Stomach smooth muscle (tissue), 2 donors: ENCODE data around the gene OR2T8.
"Not testable (repeated sequence)": the region's sequence is repeated elsewhere in the genome, so short reads cannot be mapped to it uniquely, and the experiment has no call there.

Experiments used
- H3K27ac ChIP-seq: one replicate; pipeline ENCODE4 v1.7.0; 2013; ENCODE audit warnings: mild to moderate bottlenecking, low read length, inconsistent platforms
- H3K27me3 ChIP-seq, 2 donors: one replicate each; pipeline ENCODE4 v1.7.0; 2013; ENCODE audit warnings: low read length in 2 of 2; ENCODE audit not compliant: insufficient read depth in 2 of 2, control insufficient read depth in 1 of 2
- H3K36me3 ChIP-seq, 2 donors: one replicate each; pipeline ENCODE4 v1.7.0; 2013; ENCODE audit warnings: low read length in 2 of 2; ENCODE audit not compliant: control insufficient read depth in 2 of 2, insufficient read depth in 2 of 2
- H3K4me1 ChIP-seq: one replicate; pipeline ENCODE4 v1.7.0; 2013; ENCODE audit warnings: low read length; ENCODE audit not compliant: control insufficient read depth, insufficient read depth
- H3K4me3 ChIP-seq, 2 donors: one replicate each; pipeline ENCODE4 v1.7.0; 2013; ENCODE audit warnings: low read length in 2 of 2
- H3K9ac ChIP-seq, 2 donors: one replicate each; pipeline ENCODE4 v1.7.0; 2013; ENCODE audit warnings: low read length in 2 of 2, mild to moderate bottlenecking in 1 of 2
- H3K9me3 ChIP-seq, 2 donors: one replicate each; pipeline ENCODE4 v1.7.0; 2013; ENCODE audit warnings: low read length in 2 of 2; ENCODE audit not compliant: control insufficient read depth in 2 of 2
- donor health status: healthy.
- donor health status: Pancreatic carcinoma.

OR2T8 gene

DNA sequence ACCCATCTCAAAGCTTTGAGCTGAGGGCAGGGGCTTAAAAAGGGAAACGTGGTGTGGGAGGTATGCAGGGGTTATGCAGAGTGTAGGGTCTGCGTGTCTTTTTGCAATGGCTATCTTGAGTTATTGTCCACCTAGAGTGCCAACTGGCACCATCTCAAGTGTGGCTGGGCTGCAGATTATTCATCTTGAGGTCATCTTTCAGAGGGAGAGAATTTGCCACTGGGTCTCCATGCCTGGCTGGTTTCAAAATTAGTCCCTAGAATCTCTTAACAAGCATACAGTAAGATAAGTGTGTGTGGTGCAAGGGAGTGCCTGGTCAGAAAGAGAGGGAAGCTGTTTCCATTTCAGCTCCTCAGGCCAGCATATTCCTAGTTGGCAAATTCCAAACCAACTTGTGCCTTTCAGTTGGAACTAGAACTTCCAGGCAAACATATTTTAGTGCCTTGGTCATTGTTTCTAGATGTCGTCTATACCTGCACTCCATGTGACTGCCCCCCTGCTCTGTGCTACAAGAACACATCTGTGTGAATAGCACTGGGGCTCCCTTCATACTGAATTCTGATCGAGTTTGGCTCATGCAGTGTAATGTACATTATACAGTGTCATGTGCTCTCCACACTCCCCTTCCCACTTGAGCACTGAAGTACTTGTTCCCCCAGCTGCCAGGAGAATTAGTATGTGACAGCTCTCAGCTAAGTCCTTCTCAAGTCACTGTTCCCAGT, 5.0 kb upstream of the OR2T8 start:
- H3K36me3 ChIP-seq = no peaks in the 10 kb centered on the region
- no peak overlapping the region for H3K4me3 ChIP-seq
- H3K9me3 ChIP-seq = no peaks in the 10 kb centered on the region
- H3K9ac ChIP-seq = no peak overlapping the region
- H3K27ac ChIP-seq = no peak overlapping the region
- H3K27me3 ChIP-seq = peaks cover 0 to 3% of the 10 kb centered on the region in 2 donors
- H3K4me1 ChIP-seq = no peaks in the 10 kb centered on the region

DNA sequence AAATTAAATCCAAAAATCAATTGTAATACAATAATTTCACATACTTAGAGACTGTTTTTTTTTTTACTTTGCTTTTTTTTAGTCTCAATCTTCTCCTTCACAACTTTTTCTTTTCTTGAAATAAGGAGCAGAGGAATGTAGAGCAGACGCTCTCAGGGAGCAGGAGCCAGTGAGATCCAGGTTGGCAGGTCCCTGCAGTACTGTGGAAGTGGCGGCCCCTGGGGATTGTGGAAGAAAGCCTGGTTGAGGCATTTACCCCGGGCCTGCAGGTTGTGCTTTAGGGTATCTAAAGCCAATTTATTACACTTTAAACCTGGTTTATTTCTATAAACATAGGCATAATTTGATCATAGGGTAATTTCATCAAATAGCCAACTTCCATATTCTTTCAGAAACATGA, 3.9 kb downstream of the OR2T8 start:
- Histone ChIP-seq H3K27me3 (no peaks in the 10 kb centered on the region), H3K27ac (no peak overlapping the region), H3K9ac (no peak overlapping the region), H3K4me1 (no peaks in the 10 kb centered on the region), H3K36me3 (no peaks in the 10 kb centered on the region), H3K4me3 (no peak overlapping the region), H3K9me3 (no peaks in the 10 kb centered on the region)

DNA sequence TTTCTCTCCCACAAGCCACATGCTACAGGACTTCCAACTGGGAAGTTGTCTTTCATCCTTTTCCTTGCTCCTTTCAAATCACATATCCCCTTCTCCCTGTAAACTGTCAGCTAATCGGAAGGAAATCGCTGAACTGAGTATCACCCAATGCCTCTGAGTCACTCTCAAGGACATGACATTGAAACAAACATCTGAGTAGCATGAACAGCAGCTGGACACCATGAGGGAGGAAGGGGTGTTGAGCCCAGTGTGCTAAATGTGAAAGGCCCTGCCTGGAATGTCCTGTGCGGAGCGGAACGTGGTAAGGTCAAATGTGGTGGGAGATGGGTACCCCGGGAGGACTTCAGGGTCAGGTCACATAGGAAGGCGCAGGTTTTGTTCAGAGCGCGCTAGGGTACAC, 4.8 kb downstream of the OR2T8 start, which contains the start of gene OR2AJ1:
Gene OR2AJ1 (plus strand): TSS at position 22 of the 400 bp plus-strand sequence. CDS start 8,880 bp downstream, outside the sequence.
- H3K9me3 ChIP-seq = no peaks in the 10 kb centered on the region
- no peak within 1 kb of the TSS for H3K4me3 ChIP-seq
- H3K4me1 ChIP-seq = no peaks in the 10 kb centered on the region
- H3K27ac ChIP-seq = no peak within 1 kb of the TSS
- no peak within 1 kb of the TSS for H3K9ac ChIP-seq
- H3K36me3 ChIP-seq = no peaks in the 10 kb centered on the region
- H3K27me3 ChIP-seq = no peaks in the 10 kb centered on the region

DNA sequence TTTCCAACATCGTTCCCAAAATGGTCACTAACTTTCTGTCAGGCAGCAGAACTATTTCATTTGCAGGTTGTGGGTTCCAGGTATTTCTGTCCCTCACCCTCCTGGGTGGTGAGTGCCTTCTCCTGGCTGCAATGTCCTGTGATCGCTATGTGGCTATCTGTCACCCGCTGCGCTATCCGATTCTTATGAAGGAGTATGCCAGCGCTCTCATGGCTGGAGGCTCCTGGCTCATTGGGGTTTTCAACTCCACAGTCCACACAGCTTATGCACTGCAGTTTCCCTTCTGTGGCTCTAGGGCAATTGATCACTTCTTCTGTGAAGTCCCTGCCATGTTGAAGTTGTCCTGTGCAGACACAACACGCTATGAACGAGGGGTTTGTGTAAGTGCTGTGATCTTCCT, 13.9 kb downstream of the OR2T8 start:
- Histone ChIP-seq H3K27me3 (no peaks in the 10 kb centered on the region), H3K4me1 (no peaks in the 10 kb centered on the region), H3K36me3 (no peaks in the 10 kb centered on the region), H3K4me3 (no peak overlapping the region), H3K9me3 (peaks cover 0 to 6% of the 10 kb centered on the region in 2 donors), H3K27ac (no peak overlapping the region), H3K9ac (no peak overlapping the region)

DNA sequence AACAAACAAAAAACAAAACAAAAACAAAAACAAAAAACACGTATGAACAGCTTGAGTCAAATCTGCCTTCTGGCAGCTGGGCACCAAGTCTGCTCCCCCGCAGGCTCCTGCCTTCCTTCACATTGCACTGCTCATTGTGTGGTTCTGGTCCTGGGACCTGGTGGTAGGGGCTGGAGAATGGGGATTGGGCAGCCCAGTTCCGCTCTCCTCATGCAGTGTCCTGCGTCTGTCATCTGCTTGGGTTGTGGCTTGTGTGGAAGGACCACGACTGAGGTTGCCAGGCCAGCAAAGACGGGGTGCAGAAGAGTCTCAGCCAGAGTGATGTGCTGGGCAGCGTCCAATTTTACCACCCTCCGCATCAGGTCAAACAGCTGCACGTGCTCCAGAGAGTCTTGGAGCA, 15.7 kb downstream of the OR2T8 start:
- Histone ChIP-seq H3K9ac (no peak overlapping the region), H3K27ac (no peak overlapping the region), H3K4me1 (no peaks in the 10 kb centered on the region), H3K36me3 (no peaks in the 10 kb centered on the region), H3K9me3 (peaks cover 0 to 6% of the 10 kb centered on the region in 2 donors), H3K27me3 (no peaks in the 10 kb centered on the region), H3K4me3 (no peak overlapping the region)

DNA sequence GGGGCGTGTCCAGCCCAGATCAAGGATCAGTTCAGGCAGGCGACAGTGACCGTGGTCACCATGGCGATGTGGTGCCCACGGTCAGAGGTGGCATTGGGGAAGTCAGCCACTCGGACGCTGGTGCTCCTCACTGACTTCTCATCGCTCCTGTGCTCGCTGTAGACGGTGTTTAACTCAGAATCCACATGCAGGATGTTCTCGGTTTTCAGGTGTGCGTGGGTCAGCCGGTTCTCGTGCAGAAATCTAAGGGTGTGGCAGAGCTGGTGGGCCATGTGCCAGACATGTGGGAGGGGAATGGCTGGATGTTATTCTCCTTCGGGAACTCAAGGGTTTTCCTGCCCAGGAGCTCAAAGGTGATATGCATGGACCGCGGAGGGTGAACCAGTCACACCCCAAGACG, 16.4 kb downstream of the OR2T8 start:
- no peak overlapping the region for H3K4me3 ChIP-seq

DNA sequence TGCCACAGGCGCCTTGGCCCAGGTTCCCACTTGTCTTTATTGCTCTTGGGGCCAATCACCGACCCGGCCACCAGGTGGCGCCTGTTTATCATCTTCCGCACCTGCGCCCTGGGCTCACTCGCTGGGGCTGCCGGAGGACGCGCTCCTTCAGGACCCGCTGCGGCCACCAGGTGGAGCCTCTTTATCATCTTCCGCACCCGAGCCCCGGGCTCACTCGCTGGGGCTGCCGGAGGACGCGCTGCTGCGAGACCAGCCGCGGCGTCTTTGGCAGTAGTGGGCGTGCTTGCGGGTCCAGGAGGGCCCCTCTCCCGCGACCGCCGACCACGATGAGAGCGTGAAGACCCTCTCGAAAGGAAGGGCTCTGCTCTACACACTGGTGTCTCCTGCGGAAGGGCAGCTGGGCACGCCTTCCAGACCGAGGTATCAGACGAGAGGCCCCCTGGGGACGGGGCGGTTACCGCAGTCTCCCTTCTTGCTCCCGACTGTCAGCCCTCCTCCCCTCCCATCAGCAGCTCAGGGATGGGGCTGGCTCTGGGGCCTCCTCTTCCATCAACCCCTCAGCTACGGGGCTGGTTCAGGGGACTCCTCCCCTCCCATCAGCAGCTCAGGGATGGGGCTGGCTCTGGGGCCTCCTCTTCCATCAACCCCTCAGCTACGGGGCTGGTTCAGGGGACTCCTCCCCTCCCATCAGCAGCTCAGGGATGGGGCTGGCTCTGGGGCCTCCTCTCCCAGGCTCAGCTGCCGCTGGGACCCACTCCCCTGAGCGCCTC, 17.1 kb downstream of the OR2T8 start:
- not testable (repeated sequence) for H3K4me3 ChIP-seq, H3K27me3 ChIP-seq, H3K27ac ChIP-seq, H3K4me1 ChIP-seq, H3K36me3 ChIP-seq, H3K9ac ChIP-seq, H3K9me3 ChIP-seq

More for the DNA sequence above, 16.4 kb downstream of the OR2T8 start:
- no peak overlapping the region for H3K27ac ChIP-seq
- H3K4me1 ChIP-seq = no peaks in the 10 kb centered on the region
- no peak overlapping the region for H3K9ac ChIP-seq
- no peaks in the 10 kb centered on the region for H3K27me3 ChIP-seq
- H3K36me3 ChIP-seq = no peaks in the 10 kb centered on the region
- peaks cover 0 to 6% of the 10 kb centered on the region in 2 donors for H3K9me3 ChIP-seq

DNA sequence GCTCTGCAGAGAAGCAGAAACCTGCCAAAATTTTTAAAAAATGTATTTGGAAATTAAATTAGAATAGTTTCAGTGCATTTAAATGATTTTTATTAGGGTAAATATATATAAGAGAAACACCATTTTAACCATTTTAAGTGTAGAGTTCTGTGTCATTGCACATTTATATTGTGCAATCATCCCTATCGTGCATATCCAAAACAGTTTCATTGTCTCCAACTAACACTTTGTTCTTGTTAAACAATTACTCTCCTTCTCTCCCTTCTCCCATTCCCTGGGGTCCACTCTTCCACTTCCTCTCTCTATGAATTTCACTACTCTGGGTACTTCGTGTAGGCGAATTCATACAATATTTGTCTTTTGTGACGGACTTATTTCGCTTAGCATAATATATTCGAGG, 22.6 kb downstream of the OR2T8 start:
- Histone ChIP-seq H3K36me3 (no peaks in the 10 kb centered on the region), H3K4me3 (no peak overlapping the region), H3K27ac (no peak overlapping the region), H3K9me3 (no peaks in the 10 kb centered on the region), H3K27me3 (no peaks in the 10 kb centered on the region), H3K9ac (no peak overlapping the region), H3K4me1 (no peaks in the 10 kb centered on the region)

DNA sequence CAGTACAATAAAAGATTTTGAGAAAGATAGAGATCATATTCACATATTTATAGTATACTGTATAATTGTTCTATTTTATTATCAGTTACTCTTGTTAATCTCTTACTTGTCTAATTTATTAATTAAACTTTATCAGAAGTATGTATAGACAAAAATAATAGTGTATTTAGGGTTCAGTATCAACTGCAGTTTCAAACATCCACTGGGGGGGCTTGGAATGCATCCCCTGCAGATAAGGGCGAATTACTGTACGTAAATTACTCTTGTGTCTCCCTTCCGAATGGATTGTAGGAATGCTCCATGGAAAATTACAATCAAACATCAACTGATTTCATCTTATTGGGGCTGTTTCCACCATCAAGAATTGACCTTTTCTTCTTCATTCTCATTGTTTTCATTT, 28.5 kb downstream of the OR2T8 start, which contains the start of gene OR2L8:
Gene OR2L8 (plus strand): TSS at position 301 of the 400 bp plus-strand sequence. CDS start 0 bp downstream, at position 301.
- Histone ChIP-seq H3K27ac (no peak within 1 kb of the TSS), H3K27me3 (no peaks in the 10 kb centered on the region), H3K4me1 (no peaks in the 10 kb centered on the region), H3K9ac (no peak within 1 kb of the TSS), H3K9me3 (peaks cover 0 to 5% of the 10 kb centered on the region in 2 donors), H3K4me3 (no peak within 1 kb of the TSS), H3K36me3 (no peaks in the 10 kb centered on the region)

DNA sequence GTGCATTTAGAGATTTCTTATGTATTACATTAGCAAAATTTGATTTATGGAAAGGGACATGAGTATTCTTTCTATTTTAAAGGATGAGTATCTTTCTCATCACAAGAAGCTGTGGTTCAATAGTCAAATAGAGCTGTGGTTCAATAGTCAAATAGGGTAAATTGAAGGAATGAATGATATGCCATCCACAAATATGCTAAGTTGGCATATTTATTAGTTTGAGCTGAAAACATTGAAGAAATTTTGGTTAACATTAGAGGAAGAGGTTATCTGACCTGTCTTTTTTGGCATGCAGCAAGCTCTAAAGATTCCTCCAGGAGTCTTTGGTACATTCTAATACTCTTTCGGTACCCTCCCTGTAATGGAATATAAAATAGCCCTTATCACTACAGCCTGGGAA, 33.4 kb downstream of the OR2T8 start:
- H3K9ac ChIP-seq = no peak overlapping the region
- no peaks in the 10 kb centered on the region for H3K4me1 ChIP-seq
- no peaks in the 10 kb centered on the region for H3K36me3 ChIP-seq
- no peaks in the 10 kb centered on the region for H3K27me3 ChIP-seq
- H3K27ac ChIP-seq = no peak overlapping the region
- peaks cover 0 to 5% of the 10 kb centered on the region in 2 donors for H3K9me3 ChIP-seq
- H3K4me3 ChIP-seq = no peak overlapping the region

DNA sequence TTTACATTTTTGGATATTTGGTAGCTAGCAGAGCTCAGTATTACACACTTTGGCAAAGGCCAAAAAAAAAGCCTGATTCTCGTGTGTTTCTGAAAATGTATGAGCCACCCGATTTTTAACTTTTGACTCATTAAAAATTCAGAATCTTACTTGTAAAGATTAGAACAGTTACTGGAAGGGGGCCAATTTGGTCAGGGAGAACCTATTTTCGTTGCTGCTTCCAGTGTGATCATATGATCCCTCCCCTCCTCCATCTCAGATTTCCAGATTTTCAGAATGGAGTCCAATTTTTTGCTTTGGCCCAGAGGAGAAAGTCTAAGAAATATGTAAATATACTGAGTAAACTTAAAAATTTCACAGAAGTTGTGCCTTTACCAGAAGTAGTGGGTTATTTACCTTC, 41.7 kb downstream of the OR2T8 start:
- Histone ChIP-seq H3K4me1 (no peaks in the 10 kb centered on the region), H3K9me3 (peaks cover 0 to 4% of the 10 kb centered on the region in 2 donors), H3K27me3 (no peaks in the 10 kb centered on the region), H3K9ac (no peak overlapping the region), H3K27ac (no peak overlapping the region), H3K4me3 (no peak overlapping the region), H3K36me3 (no peaks in the 10 kb centered on the region)
